ENCODE measurements around the gene GPRASP2. TPM values are rescaled to one million over a fixed set of nuclear protein-coding genes. Genes with fewer than 3 reads are reported as not detected.

Gene GPRASP2
- total RNA-seq: 12.1 and 12.7 TPM in 2 replicates

DNA sequence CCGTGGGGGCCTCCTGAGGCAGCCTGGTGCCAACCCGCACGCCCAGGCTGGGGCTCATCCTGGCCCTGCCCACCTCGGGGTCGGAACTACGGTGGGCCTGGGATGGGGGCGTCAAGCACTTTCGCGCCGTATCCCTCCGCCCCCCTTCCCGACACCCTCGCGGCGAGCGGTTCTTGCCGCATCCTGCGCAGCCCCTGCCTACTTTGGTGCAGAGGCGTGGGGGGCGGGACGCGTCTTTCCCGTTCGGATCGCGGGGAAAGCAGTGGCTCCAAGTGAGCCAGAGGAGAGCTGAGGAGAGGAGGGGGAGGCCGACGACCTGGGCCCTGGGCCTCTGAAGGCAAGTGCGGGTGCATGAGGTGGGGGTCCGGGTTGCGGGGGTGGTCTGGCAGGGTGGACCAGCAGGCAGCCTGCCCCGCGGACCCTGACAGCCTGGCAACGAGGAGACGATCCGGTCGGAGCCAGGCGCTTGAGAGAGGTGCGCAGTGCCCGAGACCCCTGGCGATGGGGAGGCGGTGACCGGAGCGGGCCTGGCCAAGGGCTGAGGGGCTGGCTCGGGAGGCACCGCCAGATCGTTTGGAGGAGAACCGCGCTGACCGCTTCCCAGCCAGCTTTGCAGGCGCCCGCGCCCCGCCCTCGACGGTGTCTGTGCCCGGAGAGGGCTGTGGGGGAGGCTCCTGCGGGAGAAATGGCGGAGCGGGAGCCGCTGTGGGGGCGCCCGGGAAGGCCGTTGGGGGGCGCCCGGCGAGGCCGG lies at the start of gene GPRASP2:
GPRASP2 (plus strand) TSS at position 233 of the 751 bp plus-strand sequence. CDS start 2,422 bp downstream, outside the sequence.

DNA sequence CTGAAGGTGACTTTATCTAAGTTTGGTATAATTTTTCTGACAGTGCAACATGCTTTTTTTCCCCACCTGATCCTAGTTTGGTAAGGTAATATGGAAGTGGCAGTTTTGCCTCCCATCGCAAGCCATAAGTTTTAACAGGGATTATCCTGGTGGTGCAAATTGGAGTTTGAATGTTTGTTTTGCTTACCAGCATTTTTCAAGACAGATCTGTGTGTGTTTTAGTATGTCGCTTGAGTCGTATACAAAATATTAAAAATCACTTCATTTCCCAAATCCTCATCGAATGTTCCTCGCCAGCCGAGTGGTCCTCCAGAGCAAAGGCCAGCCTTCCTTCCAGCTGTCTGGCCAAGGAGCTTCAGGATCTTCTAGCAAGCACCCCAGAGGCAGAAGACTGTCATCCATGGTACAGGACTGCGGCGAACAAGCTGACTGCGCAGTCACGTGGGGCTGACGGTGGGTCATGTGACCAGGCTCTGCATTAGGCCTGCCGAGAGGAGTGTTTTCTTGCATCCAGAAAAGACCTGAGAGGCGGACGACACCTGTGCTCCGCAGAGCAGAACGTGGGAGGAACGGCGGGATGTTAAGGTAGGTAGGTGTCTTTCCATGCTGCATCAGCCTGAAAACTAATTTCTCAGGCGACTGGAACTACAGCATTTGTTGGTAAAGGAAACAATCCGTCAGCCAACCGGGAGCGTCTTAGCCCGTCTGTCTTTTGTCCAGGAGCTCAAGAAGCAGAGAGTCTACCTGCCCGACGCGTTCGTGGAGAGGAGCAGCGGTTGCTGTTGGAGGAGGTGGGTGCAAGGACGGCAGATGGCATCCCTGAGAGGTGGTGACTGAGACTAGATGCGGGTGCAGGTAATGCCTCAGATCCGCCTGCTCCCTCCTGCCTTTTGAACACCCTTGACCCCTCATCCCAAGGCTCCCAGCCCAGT lies 8.3 kb downstream of the GPRASP2 start, which contains the start of gene GPRASP3:
GPRASP3 (plus strand) TSS at position 507 of the 932 bp plus-strand sequence. CDS start 28,253 bp downstream, outside the sequence.

Small RNA genes within 50 kb of the gene (small RNA-seq; reads per million reads assigned to genes)
- gene RNU6-589P: 0.33 reads per million, percentile 12 among the genes with 10 or more reads in this experiment

Other genes with a start within 250 kb of the GPRASP2 start
- gene TCP11X2, start 240.6 kb upstream of the GPRASP2 start, total RNA-seq: not detected in 2 replicates
- gene TMSB15A, start 195.7 kb upstream of the GPRASP2 start, total RNA-seq: 1.1 and 1.4 TPM in 2 replicates
- gene ARMCX5, start 112.9 kb upstream of the GPRASP2 start, total RNA-seq: 14.0 and 15.6 TPM in 2 replicates
- 1.4 and 1.8 TPM in 2 replicates for gene GPRASP1, start 61.0 kb upstream of the GPRASP2 start, total RNA-seq
- 2.6 and 2.9 TPM in 2 replicates for gene GPRASP3, start 8.3 kb downstream of the GPRASP2 start, total RNA-seq
- gene RAB40AL, start 224.8 kb downstream of the GPRASP2 start, total RNA-seq: 0.37 and 0.78 TPM in 2 replicates

Data from subcutaneous preadipocyte (primary cell).